Cardiac septum (tissue), 1 donor: ENCODE measurements around the gene KIRREL3. TPM values are rescaled to one million over a fixed set of nuclear protein-coding genes. Genes with fewer than 3 reads are reported as not detected.

ENCODE experiments used
- DNase-seq: peaks from one replicate; pipeline ENCODE4 v3.0.0-alpha.2; 2020; ENCODE audit warnings: low spot score
- intact Hi-C: fragments of 100-400 bp; cut with DNase I; formaldehyde crosslinking; loops from one replicate; pipeline ENCODE4 v1.14.0; 2022
- total RNA-seq: library from RNA; stranded (reverse); fragmentation: NEBNext Ultra II Directional; extraction: Animal tissue kit (Norgen Biotek cat#: 25700); gene quantifications from one replicate; pipeline ENCODE4 v1.2.1, GENCODE V29; 2021
- donor health status: DM: no; HTN: no; CAD: no.

KIRREL3 gene
- total RNA-seq, 1 donor from 2014 or later: 0.30 TPM

- no peak for DNase-seq
- intact Hi-C loops: loop anchor here (1.0 kb wide), 2 partner anchors 39 to 171 kb away; no protein-coding TSS in a partner anchor
Observed at GRCh38 chr11:126480015-126480409, 520.6 kb downstream of the KIRREL3 start.

- no peak for DNase-seq
- intact Hi-C loops: no loop called here
Observed at GRCh38 chr11:126479178-126479930, 521.2 kb downstream of the KIRREL3 start.

GRCh38 chr11:126478466-126478865 is 522.1 kb downstream of the KIRREL3 start:
- intact Hi-C loops: no loop called here
- DNase-seq: no peak

GRCh38 chr11:126477535-126478305 is 522.9 kb downstream of the KIRREL3 start:
- no peak for DNase-seq
- intact Hi-C loops: no loop called here

GRCh38 chr11:126476977-126477376 is 523.6 kb downstream of the KIRREL3 start:
- intact Hi-C loops: no loop called here

GRCh38 chr11:126476266-126476924 is 524.2 kb downstream of the KIRREL3 start:
- DNase-seq: no peak
- intact Hi-C loops: no loop called here

More at GRCh38 chr11:126476977-126477376, 523.6 kb downstream of the KIRREL3 start:
- DNase-seq: no peak

- no peak for DNase-seq
- intact Hi-C loops: no loop called here
Observed at GRCh38 chr11:126475014-126475991, 525.3 kb downstream of the KIRREL3 start.

- intact Hi-C loops: no loop called here
- DNase-seq: no peak
Observed at GRCh38 chr11:126474220-126474619, 526.4 kb downstream of the KIRREL3 start.

GRCh38 chr11:126473269-126473668 is 527.3 kb downstream of the KIRREL3 start:
- no peak for DNase-seq
- intact Hi-C loops: no loop called here

- intact Hi-C loops: no loop called here
- no peak for DNase-seq
Observed at GRCh38 chr11:126469311-126469710, 531.3 kb downstream of the KIRREL3 start.

- DNase-seq: no peak
Observed at GRCh38 chr11:126468102-126468521, 532.5 kb downstream of the KIRREL3 start.

GRCh38 chr11:126467471-126467870 is 533.1 kb downstream of the KIRREL3 start:
- intact Hi-C loops: no loop called here

More at GRCh38 chr11:126468102-126468521, 532.5 kb downstream of the KIRREL3 start:
- intact Hi-C loops: no loop called here

GRCh38 chr11:126467046-126467370 is 533.6 kb downstream of the KIRREL3 start:
- intact Hi-C loops: no loop called here
- no peak for DNase-seq

More at GRCh38 chr11:126467471-126467870, 533.1 kb downstream of the KIRREL3 start:
- DNase-seq: no peak

GRCh38 chr11:126466236-126467045 is 534.1 kb downstream of the KIRREL3 start:
- intact Hi-C loops: no loop called here
- no peak for DNase-seq

- intact Hi-C loops: no loop called here
- DNase-seq: no peak
Observed at GRCh38 chr11:126465573-126466188, 534.9 kb downstream of the KIRREL3 start.

GRCh38 chr11:126464796-126465195 is 535.8 kb downstream of the KIRREL3 start:
- intact Hi-C loops: no loop called here
- no peak for DNase-seq

- DNase-seq: no peak
Observed at GRCh38 chr11:126462422-126462821, 538.1 kb downstream of the KIRREL3 start.

GRCh38 chr11:126461996-126462395 is 538.6 kb downstream of the KIRREL3 start:
- DNase-seq: no peak
- intact Hi-C loops: no loop called here

More at GRCh38 chr11:126462422-126462821, 538.1 kb downstream of the KIRREL3 start:
- intact Hi-C loops: no loop called here
